ENCODE results near the gene APPBP2.

DNA sequence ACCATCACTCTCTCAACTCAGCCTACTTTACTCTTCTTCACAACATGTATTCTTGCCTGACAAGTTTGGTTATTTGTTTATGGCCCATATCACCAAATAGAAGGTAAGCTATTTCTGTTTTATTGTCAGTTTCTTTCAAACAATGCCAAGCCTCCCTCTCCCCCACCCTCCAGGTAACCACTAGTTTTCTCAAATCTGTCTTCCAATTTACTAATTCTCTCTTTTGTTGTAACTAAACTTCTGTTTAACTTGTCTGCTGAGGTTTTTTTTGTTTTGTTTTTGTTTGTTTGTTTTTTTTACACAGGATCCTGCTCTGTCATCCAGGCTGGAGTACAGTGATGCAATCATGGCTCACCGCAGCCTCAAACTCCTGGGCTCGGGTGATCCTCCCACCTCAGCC, 68.9 kb downstream of the APPBP2 start:
- TF ChIP-seq RAD21 (IDR thresholded peaks at IDR 0.05 in 1 of 2, conservative IDR thresholded peaks at IDR 0.05 in 1 of 2; ENCODE audit: low read depth in 2 of 2, low read length in 2 of 2) (no peak), EZH2 (IDR thresholded peaks at IDR 0.05; ENCODE audit: low read depth, low read length, severe bottlenecking) (no peak), SP1 (IDR thresholded peaks at IDR 0.05; ENCODE audit: low read depth, low read length) (no peak), POLR2A (IDR thresholded peaks at IDR 0.05; ENCODE audit: control extremely low read depth in 1 of 2, low read depth in 2 of 2, low read length in 2 of 2) (no peak), GTF2F1 (IDR thresholded peaks at IDR 0.05; ENCODE audit: borderline replicate concordance, low read depth, low read length) (no peak), POLR2AphosphoS5 (IDR thresholded peaks at IDR 0.05; ENCODE audit: low read depth, low read length) (no peak), YY1 (IDR thresholded peaks at IDR 0.05; ENCODE audit: low read depth, low read length) (no peak)
- TF ChIP-seq, protein P1, sequence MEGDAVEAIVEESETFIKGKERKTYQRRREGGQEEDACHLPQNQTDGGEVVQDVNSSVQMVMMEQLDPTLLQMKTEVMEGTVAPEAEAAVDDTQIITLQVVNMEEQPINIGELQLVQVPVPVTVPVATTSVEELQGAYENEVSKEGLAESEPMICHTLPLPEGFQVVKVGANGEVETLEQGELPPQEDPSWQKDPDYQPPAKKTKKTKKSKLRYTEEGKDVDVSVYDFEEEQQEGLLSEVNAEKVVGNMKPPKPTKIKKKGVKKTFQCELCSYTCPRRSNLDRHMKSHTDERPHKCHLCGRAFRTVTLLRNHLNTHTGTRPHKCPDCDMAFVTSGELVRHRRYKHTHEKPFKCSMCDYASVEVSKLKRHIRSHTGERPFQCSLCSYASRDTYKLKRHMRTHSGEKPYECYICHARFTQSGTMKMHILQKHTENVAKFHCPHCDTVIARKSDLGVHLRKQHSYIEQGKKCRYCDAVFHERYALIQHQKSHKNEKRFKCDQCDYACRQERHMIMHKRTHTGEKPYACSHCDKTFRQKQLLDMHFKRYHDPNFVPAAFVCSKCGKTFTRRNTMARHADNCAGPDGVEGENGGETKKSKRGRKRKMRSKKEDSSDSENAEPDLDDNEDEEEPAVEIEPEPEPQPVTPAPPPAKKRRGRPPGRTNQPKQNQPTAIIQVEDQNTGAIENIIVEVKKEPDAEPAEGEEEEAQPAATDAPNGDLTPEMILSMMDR (IDR thresholded peaks at IDR 0.05; ENCODE audit: control extremely low read depth in 1 of 3, insufficient read depth in 1 of 3, low read depth in 1 of 3, low read length in 3 of 3): no peak

Measured in H1 (cell line).